ENCODE measurements around the gene FAM163B.

GRCh38 chr9:133560944-133561343 lies 48.2 kb downstream of the FAM163B start:
- TF ChIP-seq, protein P1, sequence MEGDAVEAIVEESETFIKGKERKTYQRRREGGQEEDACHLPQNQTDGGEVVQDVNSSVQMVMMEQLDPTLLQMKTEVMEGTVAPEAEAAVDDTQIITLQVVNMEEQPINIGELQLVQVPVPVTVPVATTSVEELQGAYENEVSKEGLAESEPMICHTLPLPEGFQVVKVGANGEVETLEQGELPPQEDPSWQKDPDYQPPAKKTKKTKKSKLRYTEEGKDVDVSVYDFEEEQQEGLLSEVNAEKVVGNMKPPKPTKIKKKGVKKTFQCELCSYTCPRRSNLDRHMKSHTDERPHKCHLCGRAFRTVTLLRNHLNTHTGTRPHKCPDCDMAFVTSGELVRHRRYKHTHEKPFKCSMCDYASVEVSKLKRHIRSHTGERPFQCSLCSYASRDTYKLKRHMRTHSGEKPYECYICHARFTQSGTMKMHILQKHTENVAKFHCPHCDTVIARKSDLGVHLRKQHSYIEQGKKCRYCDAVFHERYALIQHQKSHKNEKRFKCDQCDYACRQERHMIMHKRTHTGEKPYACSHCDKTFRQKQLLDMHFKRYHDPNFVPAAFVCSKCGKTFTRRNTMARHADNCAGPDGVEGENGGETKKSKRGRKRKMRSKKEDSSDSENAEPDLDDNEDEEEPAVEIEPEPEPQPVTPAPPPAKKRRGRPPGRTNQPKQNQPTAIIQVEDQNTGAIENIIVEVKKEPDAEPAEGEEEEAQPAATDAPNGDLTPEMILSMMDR (IDR thresholded peaks at IDR 0.05; ENCODE audit: insufficient read depth, low read depth, low read length): no peak
- TF ChIP-seq EZH2 (IDR thresholded peaks at IDR 0.05; ENCODE audit: insufficient read depth, low read length): no peak
